Panc1 (cell line): ENCODE measurements around the gene PARP8. TPM values are rescaled to one million over a fixed set of nuclear protein-coding genes. Genes with fewer than 3 reads are reported as not detected.

Experiments used
- ATAC-seq: fragments of 200-7000 bp; cut with Tn5 transposase; 2 replicates; pipeline ENCODE4 v1.9.1; 2020; ENCODE audit warnings: mild to moderate bottlenecking, moderate library complexity
- BruUV-seq: library from RNA; stranded (reverse); fragments of 400-500 nt; replicated peaks from 2 replicates; lab custom pipeline; 2021; lab: Mats Ljungman, UMichigan
- CTCF ChIA-PET: fragments of 300-600 bp; sonication (Branson Sonifier 250); formaldehyde crosslinking; loops from one replicate; lab custom pipeline; 2022; ENCODE audit warnings: antibody characterized with exemption; lab: Charles Lee
- POLR2A ChIA-PET: fragments of 300-600 bp; sonication (Branson Sonifier 250); formaldehyde crosslinking; loops from one replicate; lab custom pipeline; 2022; ENCODE audit warnings: antibody characterized with exemption; lab: Charles Lee
- DNase-seq: peaks from one replicate; pipeline ENCODE4 v3.0.0-alpha.2; 2010; ENCODE audit warnings: low read depth, low spot score
- H3K27ac ChIP-seq: 2 replicates; pipeline ENCODE4 v1.5.1; 2011; ENCODE audit warnings: mild to moderate bottlenecking, low read length, inconsistent platforms
- H3K27me3 ChIP-seq: fragments of 200-500 bp; sonication (Bioruptor generic); 2 replicates; pipeline ENCODE4 v1.6.0; 2014; ENCODE audit warnings: low read length, inconsistent platforms; ENCODE audit not compliant: control insufficient read depth, insufficient read depth
- H3K36me3 ChIP-seq: fragments of 200-500 bp; sonication (Bioruptor generic); 2 replicates; pipeline ENCODE4 v1.5.1; 2014; ENCODE audit warnings: inconsistent platforms, mild to moderate bottlenecking, low read length, moderate library complexity; ENCODE audit not compliant: control insufficient read depth, insufficient read depth
- H3K4me1 ChIP-seq: 2 replicates; pipeline ENCODE4 v1.5.1; 2011; ENCODE audit warnings: inconsistent platforms, mild to moderate bottlenecking, low read length, moderate library complexity; ENCODE audit not compliant: control insufficient read depth, insufficient read depth
- H3K4me3 ChIP-seq, 2 experiments: 2 replicates each; pipeline ENCODE4 v1.5.1; 2011 to 2012; ENCODE audit warnings: low read depth in 2 of 2, low read length in 2 of 2, mild to moderate bottlenecking in 2 of 2, inconsistent platforms in 1 of 2, moderate library complexity in 1 of 2
- H3K9me3 ChIP-seq: fragments of 200-500 bp; sonication (Bioruptor generic); 2 replicates; pipeline ENCODE4 v1.5.1; 2014; ENCODE audit warnings: low read depth, mild to moderate bottlenecking, inconsistent platforms, low read length, moderate library complexity; ENCODE audit not compliant: control insufficient read depth, insufficient read depth
- CTCF ChIP-seq: fragments of 450-650 bp; IDR thresholded peaks from 2 replicates; pipeline ENCODE4 v1.5.1; 2017; ENCODE audit warnings: mild to moderate bottlenecking
- POLR2AphosphoS5 ChIP-seq: IDR thresholded peaks from 2 replicates; pipeline ENCODE4 v1.6.1; 2012; ENCODE audit warnings: mild to moderate bottlenecking, low read depth, low read length, moderate library complexity
- REST ChIP-seq, 2 experiments: IDR thresholded peaks; 2 replicates each; pipeline ENCODE4 v1.6.1; 2011 to 2012; ENCODE audit warnings: low read depth in 2 of 2, control low read depth in 1 of 2, low read length in 1 of 2, mild to moderate bottlenecking in 1 of 2, moderate library complexity in 1 of 2; ENCODE audit not compliant: insufficient read depth in 1 of 2
- SIN3A ChIP-seq: IDR thresholded peaks from 2 replicates; pipeline ENCODE4 v1.6.1; 2012; ENCODE audit warnings: low read depth, mild to moderate bottlenecking, low read length, moderate library complexity, borderline replicate concordance; ENCODE audit not compliant: insufficient read depth
- TCF7L2 ChIP-seq: IDR thresholded peaks from 2 replicates; pipeline ENCODE4 v1.6.1; 2011; ENCODE audit warnings: mild to moderate bottlenecking, low read depth, low read length, inconsistent platforms
- in situ Hi-C: cut with HindIII; loops from 2 replicates; pipeline ENCODE4 v1.10.0; 2016; ENCODE audit warnings: low sequenced_read_pairs, low pct_unique_long_range_greater_than_20kb
- intact Hi-C: fragments of 100-400 bp; cut with micrococcal nuclease; formaldehyde crosslinking; loops from one replicate; pipeline ENCODE4 v1.10.0; 2022; ENCODE audit not compliant: unreplicated experiment
- total RNA-seq: library from RNA; stranded (reverse); gene quantifications from one replicate; pipeline ENCODE4 v1.2.1, GENCODE V29; 2021; ENCODE audit not compliant: unreplicated experiment

The PARP8 gene
- total RNA-seq, 1 experiment from 2014 or later, result 20.2 TPM

DNA sequence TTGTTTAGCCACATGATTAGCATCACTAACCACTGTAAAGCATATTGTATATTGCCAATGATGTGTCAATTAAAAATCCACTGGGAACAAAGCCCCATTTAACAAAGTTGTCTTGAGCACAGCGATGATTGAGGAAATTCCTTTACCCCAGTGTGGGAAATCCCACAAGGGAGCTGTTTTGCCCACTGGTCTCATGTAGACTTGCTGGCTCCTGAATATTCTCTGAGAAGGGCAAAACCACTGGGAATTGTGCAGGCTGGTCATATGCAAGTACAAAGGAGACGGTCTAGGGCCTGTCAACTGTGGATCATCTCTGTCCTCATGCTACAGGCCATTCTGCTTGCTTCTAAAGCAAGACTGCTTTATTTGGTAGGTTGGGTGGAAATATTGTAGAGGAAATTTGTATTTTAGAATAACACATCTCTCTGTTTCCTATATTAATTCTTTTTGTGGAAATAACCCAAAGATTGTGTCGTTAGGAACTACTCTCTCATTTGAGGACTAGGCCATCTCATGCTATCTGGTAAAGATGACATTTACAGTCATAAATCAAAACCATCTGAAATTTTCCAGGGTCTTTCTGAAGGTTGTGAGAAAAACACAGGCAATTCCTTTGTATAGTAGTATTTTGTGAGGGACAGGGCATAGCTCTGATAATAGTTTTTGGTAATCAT, 60.2 kb downstream of the PARP8 start:
- DNase-seq, result no peak
- no peak overlapping the region for H3K4me3 ChIP-seq
- no TSS peak for BruUV-seq
- H3K9me3 ChIP-seq, result no peaks in the 10 kb centered on the region
- intact Hi-C loops, result no loop called here
- no peak for ATAC-seq
- CTCF ChIA-PET, result no interaction called here
- H3K4me1 ChIP-seq, result peaks cover 7% of the 10 kb centered on the region; the same call in 1 of the 2 replicates
- POLR2A ChIA-PET, result no interaction called here
- H3K36me3 ChIP-seq, result no peaks in the 10 kb centered on the region
- in situ Hi-C loops, result no loop called here
- no peaks in the 10 kb centered on the region for H3K27me3 ChIP-seq
- TF ChIP-seq SIN3A (no peak), TCF7L2 (no peak), REST (IDR thresholded peaks at IDR 0.05; ENCODE audit: insufficient read depth in 1 of 2, low read depth in 2 of 2, low read length in 1 of 2) (no peak), POLR2AphosphoS5 (no peak), CTCF (no peak)
- no peak overlapping the region for H3K27ac ChIP-seq

- intact Hi-C loops (no loop called here), in situ Hi-C loops (no loop called here)
- Histone ChIP-seq H3K27me3 (no peaks in the 10 kb centered on the region), H3K9me3 (no peaks in the 10 kb centered on the region), H3K27ac (no peak overlapping the region), H3K36me3 (no peaks in the 10 kb centered on the region), H3K4me1 (peaks cover 7% of the 10 kb centered on the region; the same call in 1 of the 2 replicates), H3K4me3 (no peak overlapping the region)
- ATAC-seq, result no peak
- ChIA-PET CTCF (no interaction called here), POLR2A (no interaction called here)
- no peak for DNase-seq
- no peak for TF ChIP-seq CTCF
- TF ChIP-seq POLR2AphosphoS5, result no peak
- no peak for TF ChIP-seq TCF7L2
- no peak for TF ChIP-seq REST (IDR thresholded peaks at IDR 0.05; ENCODE audit: insufficient read depth in 1 of 2, low read depth in 2 of 2, low read length in 1 of 2)
- TF ChIP-seq SIN3A, result no peak
- no TSS peak for BruUV-seq
These were observed 60.7 kb downstream of the PARP8 start for GRCh38 chr5:50727149-50727496.
